PC-3 (cell line): ENCODE measurements around the gene AFTPH.

Source experiments
- EZH2 ChIP-seq: fragments of 300-600 bp; sonication (generic); IDR thresholded peaks from one replicate; pipeline ENCODE4 v1.6.1; 2017; ENCODE audit warnings: antibody characterized with exemption, mild to moderate bottlenecking, low read length; ENCODE audit not compliant: unreplicated experiment
- TF ChIP-seq, protein P1 (sequence below): fragments of 300-600 bp; sonication (generic); conservative IDR thresholded peaks from 2 replicates; pipeline ENCODE4 v1.5.1; 2017; ENCODE audit warnings: antibody characterized with exemption, low read depth, mild to moderate bottlenecking, low read length

DNA sequence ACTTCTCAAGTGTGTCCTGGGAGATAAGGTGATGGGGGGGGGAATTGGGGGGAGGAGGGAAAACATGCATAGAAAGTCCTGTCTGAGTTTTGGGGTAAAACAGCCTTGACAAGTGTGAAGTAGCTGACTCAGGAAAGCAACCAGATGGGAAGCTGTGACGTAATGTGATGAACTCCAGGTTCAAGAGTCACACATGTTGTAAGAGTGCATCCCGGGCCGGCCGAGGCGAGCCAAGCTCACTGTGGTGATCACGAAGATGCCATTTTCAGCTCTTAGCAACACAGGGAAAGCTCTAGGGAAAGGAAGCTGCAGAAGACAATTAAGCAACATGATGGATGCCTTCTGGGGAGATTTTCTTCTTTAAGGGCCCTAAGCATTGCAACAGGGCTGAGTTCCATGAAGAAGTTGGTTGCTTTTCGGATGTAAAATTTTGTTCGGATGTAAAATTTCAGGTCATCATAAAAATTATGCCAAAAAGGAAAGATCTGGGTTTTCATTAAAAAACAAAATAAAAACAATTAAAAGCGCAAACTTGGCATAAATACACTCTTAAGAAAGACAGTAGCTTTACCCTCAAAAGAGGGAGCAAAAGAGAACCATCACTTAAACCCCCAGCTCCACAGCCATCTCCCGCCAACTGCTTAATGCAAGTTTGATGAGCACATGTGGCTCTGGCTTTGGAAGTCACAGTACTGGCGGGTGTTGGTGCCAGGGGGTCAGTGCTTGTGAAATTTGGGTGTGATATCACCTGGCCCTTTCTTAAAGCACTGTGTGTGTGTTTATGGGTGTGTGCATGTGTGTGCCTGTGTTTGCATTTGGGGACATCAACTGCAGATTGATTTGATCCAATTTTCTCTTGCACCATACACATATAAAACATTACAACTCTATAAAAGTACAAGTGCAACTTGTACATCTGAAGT is 110.5 kb downstream of the AFTPH start:
- TF ChIP-seq, protein P1, sequence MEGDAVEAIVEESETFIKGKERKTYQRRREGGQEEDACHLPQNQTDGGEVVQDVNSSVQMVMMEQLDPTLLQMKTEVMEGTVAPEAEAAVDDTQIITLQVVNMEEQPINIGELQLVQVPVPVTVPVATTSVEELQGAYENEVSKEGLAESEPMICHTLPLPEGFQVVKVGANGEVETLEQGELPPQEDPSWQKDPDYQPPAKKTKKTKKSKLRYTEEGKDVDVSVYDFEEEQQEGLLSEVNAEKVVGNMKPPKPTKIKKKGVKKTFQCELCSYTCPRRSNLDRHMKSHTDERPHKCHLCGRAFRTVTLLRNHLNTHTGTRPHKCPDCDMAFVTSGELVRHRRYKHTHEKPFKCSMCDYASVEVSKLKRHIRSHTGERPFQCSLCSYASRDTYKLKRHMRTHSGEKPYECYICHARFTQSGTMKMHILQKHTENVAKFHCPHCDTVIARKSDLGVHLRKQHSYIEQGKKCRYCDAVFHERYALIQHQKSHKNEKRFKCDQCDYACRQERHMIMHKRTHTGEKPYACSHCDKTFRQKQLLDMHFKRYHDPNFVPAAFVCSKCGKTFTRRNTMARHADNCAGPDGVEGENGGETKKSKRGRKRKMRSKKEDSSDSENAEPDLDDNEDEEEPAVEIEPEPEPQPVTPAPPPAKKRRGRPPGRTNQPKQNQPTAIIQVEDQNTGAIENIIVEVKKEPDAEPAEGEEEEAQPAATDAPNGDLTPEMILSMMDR = no peak
- TF ChIP-seq EZH2 = no peak
